ENCODE measurements around the gene DNAH5.
A peak's percentile ranks its signal among the peaks of the same experiment; 100 is the strongest.

The DNAH5 gene

GRCh38 chr5:13816126-13816525, 128.4 kb downstream of the DNAH5 start:
- no CpG with 5 or more reads among the region's 2 CpGs for WGBS, 2 donors (ENCODE audit: extremely low coverage in 2 of 2, insufficient read length in 2 of 2, insufficient replicate concordance in 1 of 2)
- H3K14ac ChIP-seq (ENCODE audit: low read length): no peak overlapping the region
- no peak overlapping the region for H4K91ac ChIP-seq (ENCODE audit: low read depth, low read length, poor library complexity)
- no peak overlapping the region for H4K8ac ChIP-seq (ENCODE audit: low read depth, low read length)
- H3K4ac ChIP-seq (ENCODE audit: low read length): no peak overlapping the region
- no peaks in the 10 kb centered on the region for H3K4me1 ChIP-seq (ENCODE audit: control insufficient read depth in 2 of 2, insufficient read depth in 1 of 2, low read depth in 1 of 2, low read length in 2 of 2)
- H3K36me3 ChIP-seq (replicated peaks in 1 of 2; ENCODE audit: control insufficient read depth in 2 of 2, insufficient read depth in 2 of 2, low read length in 2 of 2): no peaks in the 10 kb centered on the region
- H2BK12ac ChIP-seq (ENCODE audit: low read length): no peak overlapping the region
- H3K27me3 ChIP-seq (ENCODE audit: control insufficient read depth in 3 of 3, insufficient read depth in 3 of 3, low read depth in 1 of 3, low read length in 3 of 3): no peaks in the 10 kb centered on the region
- no peak overlapping the region for H2AK5ac ChIP-seq (ENCODE audit: low read depth, low read length)
- no peak overlapping the region for H2BK15ac ChIP-seq (ENCODE audit: low read length)
- no peak overlapping the region for H3K27ac ChIP-seq (replicated peaks; ENCODE audit: low read length)
- no peak overlapping the region for H2AFZ ChIP-seq (ENCODE audit: low read length)
- no peak overlapping the region for H2BK120ac ChIP-seq (ENCODE audit: low read depth, low read length)
- H3K9ac ChIP-seq (ENCODE audit: low read depth, low read length, poor library complexity): no peak overlapping the region
- no peak overlapping the region for H3K4me3 ChIP-seq (ENCODE audit: low read length in 2 of 2)
- H2BK5ac ChIP-seq (ENCODE audit: low read length): no peak overlapping the region
- no peaks in the 10 kb centered on the region for H3K9me3 ChIP-seq (replicated peaks in 1 of 2; ENCODE audit: control insufficient read depth in 2 of 2, insufficient read depth in 1 of 2, low read depth in 1 of 2, low read length in 2 of 2)
- no peak overlapping the region for H3K18ac ChIP-seq (ENCODE audit: low read length)
- no peak overlapping the region for H3K23ac ChIP-seq (ENCODE audit: low read depth, low read length, poor library complexity)
- no peaks in the 10 kb centered on the region for H3K79me1 ChIP-seq (ENCODE audit: low read depth, low read length)
- H3K4me2 ChIP-seq (ENCODE audit: insufficient read depth, low read length, poor library complexity, severe bottlenecking): no peak overlapping the region
- DNase-seq (ENCODE audit: low spot score): no peak

- no CpG with 5 or more reads among the region's 1 CpG for WGBS, 2 donors (ENCODE audit: extremely low coverage in 2 of 2, insufficient read length in 2 of 2, insufficient replicate concordance in 1 of 2)
- no peak overlapping the region for H2BK12ac ChIP-seq (ENCODE audit: low read length)
- no peak overlapping the region for H3K23ac ChIP-seq (ENCODE audit: low read depth, low read length, poor library complexity)
- no peak overlapping the region for H2AK5ac ChIP-seq (ENCODE audit: low read depth, low read length)
- H3K4me3 ChIP-seq (ENCODE audit: low read length in 2 of 2): no peak overlapping the region
- no peaks in the 10 kb centered on the region for H3K9me3 ChIP-seq (replicated peaks in 1 of 2; ENCODE audit: control insufficient read depth in 2 of 2, insufficient read depth in 1 of 2, low read depth in 1 of 2, low read length in 2 of 2)
- no peak overlapping the region for H2BK5ac ChIP-seq (ENCODE audit: low read length)
- H3K4me2 ChIP-seq (ENCODE audit: insufficient read depth, low read length, poor library complexity, severe bottlenecking): no peak overlapping the region
- H2AFZ ChIP-seq (ENCODE audit: low read length): no peak overlapping the region
- no peaks in the 10 kb centered on the region for H3K4me1 ChIP-seq (ENCODE audit: control insufficient read depth in 2 of 2, insufficient read depth in 1 of 2, low read depth in 1 of 2, low read length in 2 of 2)
- no peaks in the 10 kb centered on the region for H3K36me3 ChIP-seq (replicated peaks in 1 of 2; ENCODE audit: control insufficient read depth in 2 of 2, insufficient read depth in 2 of 2, low read length in 2 of 2)
- no peak overlapping the region for H4K91ac ChIP-seq (ENCODE audit: low read depth, low read length, poor library complexity)
- no peak overlapping the region for H3K9ac ChIP-seq (ENCODE audit: low read depth, low read length, poor library complexity)
- H2BK120ac ChIP-seq (ENCODE audit: low read depth, low read length): no peak overlapping the region
- no peaks in the 10 kb centered on the region for H3K27me3 ChIP-seq (ENCODE audit: control insufficient read depth in 3 of 3, insufficient read depth in 3 of 3, low read depth in 1 of 3, low read length in 3 of 3)
- DNase-seq (ENCODE audit: low spot score): no peak
- H3K14ac ChIP-seq (ENCODE audit: low read length): no peak overlapping the region
- no peak overlapping the region for H3K27ac ChIP-seq (replicated peaks; ENCODE audit: low read length)
- no peak overlapping the region for H3K18ac ChIP-seq (ENCODE audit: low read length)
- H3K4ac ChIP-seq (ENCODE audit: low read length): no peak overlapping the region
- no peaks in the 10 kb centered on the region for H3K79me1 ChIP-seq (ENCODE audit: low read depth, low read length)
- no peak overlapping the region for H2BK15ac ChIP-seq (ENCODE audit: low read length)
- H4K8ac ChIP-seq (ENCODE audit: low read depth, low read length): no peak overlapping the region
Observed at GRCh38 chr5:13814301-13814700, 130.2 kb downstream of the DNAH5 start.

GRCh38 chr5:13809921-13810320, 134.6 kb downstream of the DNAH5 start:
- no CpG with 5 or more reads among the region's 30 CpGs for WGBS, 2 donors (ENCODE audit: extremely low coverage in 2 of 2, insufficient read length in 2 of 2, insufficient replicate concordance in 1 of 2)
- H3K18ac ChIP-seq (ENCODE audit: low read length): peak overlapping the region; percentile 57
- no peak overlapping the region for H2AFZ ChIP-seq (ENCODE audit: low read length)
- H2BK15ac ChIP-seq (ENCODE audit: low read length): no peak overlapping the region
- H3K14ac ChIP-seq (ENCODE audit: low read length): no peak overlapping the region
- H3K23ac ChIP-seq (ENCODE audit: low read depth, low read length, poor library complexity): peak overlapping the region; percentile 65
- no peaks in the 10 kb centered on the region for H3K36me3 ChIP-seq (replicated peaks in 1 of 2; ENCODE audit: control insufficient read depth in 2 of 2, insufficient read depth in 2 of 2, low read length in 2 of 2)
- H2BK120ac ChIP-seq (ENCODE audit: low read depth, low read length): no peak overlapping the region
- no peak overlapping the region for H3K4me2 ChIP-seq (ENCODE audit: insufficient read depth, low read length, poor library complexity, severe bottlenecking)
- no peaks in the 10 kb centered on the region for H3K4me1 ChIP-seq (ENCODE audit: control insufficient read depth in 2 of 2, insufficient read depth in 1 of 2, low read depth in 1 of 2, low read length in 2 of 2)
- no peak overlapping the region for H3K4me3 ChIP-seq (ENCODE audit: low read length in 2 of 2)
- H2BK5ac ChIP-seq (ENCODE audit: low read length): no peak overlapping the region
- H2BK12ac ChIP-seq (ENCODE audit: low read length): peak overlapping the region; percentile 73
- H4K8ac ChIP-seq (ENCODE audit: low read depth, low read length): no peak overlapping the region
- no peak overlapping the region for H3K4ac ChIP-seq (ENCODE audit: low read length)
- no peak overlapping the region for H3K9ac ChIP-seq (ENCODE audit: low read depth, low read length, poor library complexity)
- no peaks in the 10 kb centered on the region for H3K79me1 ChIP-seq (ENCODE audit: low read depth, low read length)
- no peaks in the 10 kb centered on the region for H3K27me3 ChIP-seq (ENCODE audit: control insufficient read depth in 3 of 3, insufficient read depth in 3 of 3, low read depth in 1 of 3, low read length in 3 of 3)
- no peak for DNase-seq (ENCODE audit: low spot score)
- H2AK5ac ChIP-seq (ENCODE audit: low read depth, low read length): no peak overlapping the region
- no peaks in the 10 kb centered on the region for H3K9me3 ChIP-seq (replicated peaks in 1 of 2; ENCODE audit: control insufficient read depth in 2 of 2, insufficient read depth in 1 of 2, low read depth in 1 of 2, low read length in 2 of 2)
- no peak overlapping the region for H4K91ac ChIP-seq (ENCODE audit: low read depth, low read length, poor library complexity)
- H3K27ac ChIP-seq (replicated peaks; ENCODE audit: low read length): no peak overlapping the region

GRCh38 chr5:13804336-13804735, 140.2 kb downstream of the DNAH5 start:
- no peak overlapping the region for H2BK15ac ChIP-seq (ENCODE audit: low read length)
- H3K36me3 ChIP-seq (replicated peaks in 1 of 2; ENCODE audit: control insufficient read depth in 2 of 2, insufficient read depth in 2 of 2, low read length in 2 of 2): no peaks in the 10 kb centered on the region
- no peaks in the 10 kb centered on the region for H3K79me1 ChIP-seq (ENCODE audit: low read depth, low read length)
- no peak overlapping the region for H2BK12ac ChIP-seq (ENCODE audit: low read length)
- no peak overlapping the region for H3K9ac ChIP-seq (ENCODE audit: low read depth, low read length, poor library complexity)
- H3K4me2 ChIP-seq (ENCODE audit: insufficient read depth, low read length, poor library complexity, severe bottlenecking): no peak overlapping the region
- no peaks in the 10 kb centered on the region for H3K4me1 ChIP-seq (ENCODE audit: control insufficient read depth in 2 of 2, insufficient read depth in 1 of 2, low read depth in 1 of 2, low read length in 2 of 2)
- no peak overlapping the region for H2BK120ac ChIP-seq (ENCODE audit: low read depth, low read length)
- H3K4me3 ChIP-seq (ENCODE audit: low read length in 2 of 2): no peak overlapping the region
- H2AFZ ChIP-seq (ENCODE audit: low read length): no peak overlapping the region
- H2AK5ac ChIP-seq (ENCODE audit: low read depth, low read length): no peak overlapping the region
- no CpG with 5 or more reads among the region's 5 CpGs for WGBS, 2 donors (ENCODE audit: extremely low coverage in 2 of 2, insufficient read length in 2 of 2, insufficient replicate concordance in 1 of 2)
- H4K8ac ChIP-seq (ENCODE audit: low read depth, low read length): no peak overlapping the region
- H3K27me3 ChIP-seq (ENCODE audit: control insufficient read depth in 3 of 3, insufficient read depth in 3 of 3, low read depth in 1 of 3, low read length in 3 of 3): no peaks in the 10 kb centered on the region
- DNase-seq (ENCODE audit: low spot score): no peak
- H4K91ac ChIP-seq (ENCODE audit: low read depth, low read length, poor library complexity): no peak overlapping the region
- no peak overlapping the region for H3K4ac ChIP-seq (ENCODE audit: low read length)
- H3K14ac ChIP-seq (ENCODE audit: low read length): no peak overlapping the region
- no peak overlapping the region for H3K23ac ChIP-seq (ENCODE audit: low read depth, low read length, poor library complexity)
- no peak overlapping the region for H3K27ac ChIP-seq (replicated peaks; ENCODE audit: low read length)
- no peak overlapping the region for H3K18ac ChIP-seq (ENCODE audit: low read length)
- no peaks in the 10 kb centered on the region for H3K9me3 ChIP-seq (replicated peaks in 1 of 2; ENCODE audit: control insufficient read depth in 2 of 2, insufficient read depth in 1 of 2, low read depth in 1 of 2, low read length in 2 of 2)
- H2BK5ac ChIP-seq (ENCODE audit: low read length): no peak overlapping the region

All from neuronal stem cell (in vitro differentiated cells).